ENCODE data around the gene RAB40B.

GRCh38 chr17:82636626-82637598, 61.6 kb downstream of the RAB40B start:
- no peak for TF ChIP-seq JUNB (IDR thresholded peaks at IDR 0.05)
- no peak for TF ChIP-seq CTCF (IDR thresholded peaks at IDR 0.05)
- TF ChIP-seq POLR2A (IDR thresholded peaks at IDR 0.05; ENCODE audit: low read length), result no peak
- TF ChIP-seq CEBPB (IDR thresholded peaks at IDR 0.05), result no peak
